SU-DHL-6 (cell line): ENCODE measurements around the gene NOS3.

Source experiments
- H2AFZ ChIP-seq: fragments of 200-600 bp; sonication (generic); 2 replicates; pipeline ENCODE4 v1.6.1; 2014; ENCODE audit warnings: low read depth, mild to moderate bottlenecking, moderate library complexity, mixed read lengths, antibody characterized with exemption, low read length; ENCODE audit not compliant: severe bottlenecking
- H3F3A ChIP-seq: fragments of 200-600 bp; shearing (Covaris generic); 2 replicates; pipeline ENCODE4 v1.6.0; 2016; ENCODE audit warnings: antibody characterized with exemption, mild to moderate bottlenecking; ENCODE audit not compliant: insufficient read depth
- H3K27ac ChIP-seq: fragments of 200-600 bp; sonication (generic); 2 replicates; pipeline ENCODE4 v1.5.1; 2016; ENCODE audit warnings: low read depth, mild to moderate bottlenecking, low read length, moderate library complexity, mixed read lengths
- H3K27me3 ChIP-seq: fragments of 200-600 bp; sonication (generic), shearing (Covaris generic); 2 replicates; pipeline ENCODE4 v1.6.0; 2014; ENCODE audit warnings: mild to moderate bottlenecking, low read length
- H3K36me3 ChIP-seq: fragments of 200-600 bp; sonication (generic); 2 replicates; pipeline ENCODE4 v1.6.1; 2014; ENCODE audit warnings: mild to moderate bottlenecking, low read length, mixed read lengths
- H3K4me2 ChIP-seq: fragments of 300-600, 200-600 bp; shearing (Covaris generic), sonication (generic); 2 replicates; pipeline ENCODE4 v1.6.0; 2014; ENCODE audit warnings: low read length, low read depth, mild to moderate bottlenecking; ENCODE audit not compliant: poor library complexity, severe bottlenecking
- H3K4me3 ChIP-seq: fragments of 200-600 bp; sonication (generic); 2 replicates; pipeline ENCODE4 v1.5.1; 2014; ENCODE audit warnings: antibody characterized with exemption, low read length, mild to moderate bottlenecking, mixed read lengths; ENCODE audit not compliant: insufficient read depth, poor library complexity, severe bottlenecking
- H3K79me2 ChIP-seq: fragments of 200-600 bp; sonication (generic); 2 replicates; pipeline ENCODE4 v1.6.1; 2014; ENCODE audit warnings: mild to moderate bottlenecking, low read length, moderate library complexity; ENCODE audit not compliant: insufficient read depth
- H3K9ac ChIP-seq: fragments of 200-600 bp; sonication (generic); 2 replicates; pipeline ENCODE4 v1.7.0; 2014; ENCODE audit warnings: mild to moderate bottlenecking, low read length
- H3K9me2 ChIP-seq: fragments of 200-600 bp; sonication (generic); replicated peaks from 2 replicates; pipeline ENCODE4 v1.6.1; 2014; ENCODE audit warnings: low read length; ENCODE audit not compliant: insufficient read depth
- H3K9me3 ChIP-seq: fragments of 200-600 bp; sonication (generic); 2 replicates; pipeline ENCODE4 v1.6.1; 2014; ENCODE audit warnings: low read length, mixed read lengths; ENCODE audit not compliant: insufficient read depth
- H4K20me1 ChIP-seq: fragments of 200-600 bp; sonication (generic); 2 replicates; pipeline ENCODE4 v1.6.1; 2014; ENCODE audit warnings: low read depth, mild to moderate bottlenecking, antibody characterized with exemption, low read length, moderate library complexity, mixed read lengths
- EZH2phosphoT487 ChIP-seq: fragments of 200-600 bp; sonication (generic), shearing (Covaris generic); conservative IDR thresholded peaks from 2 replicates; pipeline ENCODE4 v1.6.1; 2018; ENCODE audit warnings: mild to moderate bottlenecking, antibody characterized with exemption, low read length, moderate library complexity, mixed read lengths
- TF ChIP-seq, protein P1 (sequence below): fragments of 200-600 bp; sonication (generic); IDR thresholded peaks from one replicate; pipeline ENCODE4 v1.5.1; 2017; ENCODE audit warnings: antibody characterized with exemption, mild to moderate bottlenecking, low read length, moderate library complexity; ENCODE audit not compliant: insufficient read depth, poor library complexity, severe bottlenecking

Gene NOS3

GRCh38 chr7:150962553-150963399 lies 28.0 kb upstream of the NOS3 start:
- Histone ChIP-seq H3K27ac (no peak overlapping the region), H3K9me3 (no peaks in the 10 kb centered on the region), H3F3A (no peaks in the 10 kb centered on the region), H3K27me3 (no peaks in the 10 kb centered on the region), H3K9me2 (no peaks in the 10 kb centered on the region), H2AFZ (no peak overlapping the region), H3K4me3 (no peak overlapping the region), H3K9ac (no peak overlapping the region), H3K36me3 (no peaks in the 10 kb centered on the region), H3K4me2 (no peak overlapping the region), H4K20me1 (no peaks in the 10 kb centered on the region), H3K79me2 (no peaks in the 10 kb centered on the region)
- no peak for TF ChIP-seq EZH2phosphoT487
- TF ChIP-seq, protein P1, sequence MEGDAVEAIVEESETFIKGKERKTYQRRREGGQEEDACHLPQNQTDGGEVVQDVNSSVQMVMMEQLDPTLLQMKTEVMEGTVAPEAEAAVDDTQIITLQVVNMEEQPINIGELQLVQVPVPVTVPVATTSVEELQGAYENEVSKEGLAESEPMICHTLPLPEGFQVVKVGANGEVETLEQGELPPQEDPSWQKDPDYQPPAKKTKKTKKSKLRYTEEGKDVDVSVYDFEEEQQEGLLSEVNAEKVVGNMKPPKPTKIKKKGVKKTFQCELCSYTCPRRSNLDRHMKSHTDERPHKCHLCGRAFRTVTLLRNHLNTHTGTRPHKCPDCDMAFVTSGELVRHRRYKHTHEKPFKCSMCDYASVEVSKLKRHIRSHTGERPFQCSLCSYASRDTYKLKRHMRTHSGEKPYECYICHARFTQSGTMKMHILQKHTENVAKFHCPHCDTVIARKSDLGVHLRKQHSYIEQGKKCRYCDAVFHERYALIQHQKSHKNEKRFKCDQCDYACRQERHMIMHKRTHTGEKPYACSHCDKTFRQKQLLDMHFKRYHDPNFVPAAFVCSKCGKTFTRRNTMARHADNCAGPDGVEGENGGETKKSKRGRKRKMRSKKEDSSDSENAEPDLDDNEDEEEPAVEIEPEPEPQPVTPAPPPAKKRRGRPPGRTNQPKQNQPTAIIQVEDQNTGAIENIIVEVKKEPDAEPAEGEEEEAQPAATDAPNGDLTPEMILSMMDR: peak; percentile 50

GRCh38 chr7:150963707-150964559 lies 26.9 kb upstream of the NOS3 start:
- Histone ChIP-seq H3K4me2 (no peak overlapping the region), H3K79me2 (no peaks in the 10 kb centered on the region), H2AFZ (no peak overlapping the region), H3K9me3 (no peaks in the 10 kb centered on the region), H3K9ac (no peak overlapping the region), H3K27ac (no peak overlapping the region), H3K36me3 (no peaks in the 10 kb centered on the region), H3K27me3 (no peaks in the 10 kb centered on the region), H4K20me1 (no peaks in the 10 kb centered on the region), H3F3A (no peaks in the 10 kb centered on the region), H3K4me3 (no peak overlapping the region), H3K9me2 (no peaks in the 10 kb centered on the region)
- TF ChIP-seq, protein P1: no peak
- no peak for TF ChIP-seq EZH2phosphoT487

DNA sequence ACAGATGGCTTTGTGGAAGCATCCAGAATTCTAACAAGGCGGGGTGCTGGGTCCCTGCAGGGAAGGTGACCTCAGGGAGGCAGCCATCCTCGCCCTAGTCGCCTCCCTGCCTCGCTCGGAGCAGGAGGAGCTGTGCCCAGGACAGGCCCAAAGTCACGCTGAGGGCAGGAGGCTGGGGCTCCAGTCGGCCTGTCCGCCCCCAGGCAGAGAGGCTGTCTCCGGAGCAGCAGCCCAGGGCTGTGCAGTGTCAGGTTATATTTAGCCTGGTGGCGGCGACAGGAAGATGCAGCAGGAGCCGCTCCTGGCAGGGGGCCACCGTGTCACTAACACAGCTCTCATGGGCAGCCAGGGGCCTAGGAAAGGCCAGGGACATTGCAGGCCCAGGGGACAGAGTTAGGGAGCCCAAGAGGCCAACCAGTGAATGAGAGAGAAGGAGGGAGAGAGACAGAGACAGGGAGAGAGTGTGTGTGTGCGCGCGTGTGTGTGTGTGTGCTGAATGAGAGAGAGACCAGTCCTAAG lies 26.2 kb upstream of the NOS3 start:
- no peaks in the 10 kb centered on the region for H3K27me3 ChIP-seq

More for the DNA sequence above, 26.2 kb upstream of the NOS3 start:
- Histone ChIP-seq H4K20me1 (no peaks in the 10 kb centered on the region), H3K36me3 (no peaks in the 10 kb centered on the region), H3K4me3 (no peak overlapping the region), H3K9ac (no peak overlapping the region), H2AFZ (no peak overlapping the region), H3K9me3 (no peaks in the 10 kb centered on the region), H3K4me2 (no peak overlapping the region), H3F3A (no peaks in the 10 kb centered on the region), H3K9me2 (no peaks in the 10 kb centered on the region), H3K27ac (no peak overlapping the region), H3K79me2 (no peaks in the 10 kb centered on the region)
- no peak for TF ChIP-seq EZH2phosphoT487
- TF ChIP-seq, protein P1: no peak
